ENCODE measurements around the gene KRTAP22-1. TPM values are rescaled to one million over a fixed set of nuclear protein-coding genes. Genes with fewer than 3 reads are reported as not detected.

KRTAP22-1 gene
- total RNA-seq (2012; rRNA removed) (not detected in 2 replicates), polyA plus RNA-seq (2012; rRNA removed) (not detected in 2 replicates), Bru-seq, nascent RNA (not detected), BruChase-seq, experiment 1, labeled RNA remaining after a 6-hour chase (not detected), BruChase-seq, experiment 2, labeled RNA remaining after a 2-hour chase (not detected)
- polyA plus RNA-seq (2012; cell fraction: cytosol; rRNA removed): not detected in 2 replicates
- polyA plus RNA-seq (2012; cell fraction: nucleus; rRNA removed; ENCODE audit: low replicate concordance): not detected in 2 replicates
- long read RNA-seq: 0 reads

DNA sequence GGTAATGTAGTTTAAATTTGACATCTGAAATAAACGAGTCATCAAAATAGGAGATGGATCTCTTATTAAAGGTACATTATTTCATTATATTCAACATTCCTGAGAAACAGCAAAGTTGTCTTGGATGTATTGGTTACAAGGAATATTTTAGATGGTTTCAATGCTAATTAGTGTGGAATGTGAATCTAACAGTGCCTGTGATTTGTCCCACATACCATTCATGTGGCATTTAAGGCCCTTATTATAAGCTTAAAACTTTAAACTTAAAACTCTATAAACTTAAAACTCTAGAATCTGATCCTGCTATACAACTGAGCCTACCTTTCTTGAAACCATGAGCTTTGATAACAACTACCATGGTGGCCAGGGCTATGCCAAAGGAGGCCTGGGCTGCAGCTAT lies at the start of gene KRTAP22-1:
KRTAP22-1 (plus strand) TSS at position 301 of the 400 bp plus-strand sequence.
- dilution Hi-C loops (cut with HindIII; ENCODE audit: low sequenced_read_pairs, unreplicated experiment): no loop called here
- no peaks in the 10 kb centered on the region for H4K20me1 ChIP-seq (ENCODE audit: insufficient read depth, low read length)
- no peaks in the 10 kb centered on the region for H3K27me3 ChIP-seq (ENCODE audit: control insufficient read depth, insufficient read depth, low read length)
- H3K4me2 ChIP-seq (ENCODE audit: low read depth, low read length): no peak within 1 kb of the TSS
- no peaks in the 10 kb centered on the region for H3K79me1 ChIP-seq (ENCODE audit: low read depth in 1 of 2, low read length in 2 of 2)
- H3K4me1 ChIP-seq (ENCODE audit: control insufficient read depth, insufficient read depth, low read length): no peaks in the 10 kb centered on the region
- H2BK20ac ChIP-seq (ENCODE audit: low read depth, low read length): no peak within 1 kb of the TSS
- no peak within 1 kb of the TSS for H2BK120ac ChIP-seq (ENCODE audit: low read depth, low read length)
- no peak within 1 kb of the TSS for H3K23ac ChIP-seq (ENCODE audit: low read depth, low read length)
- H4K5ac ChIP-seq (ENCODE audit: low read depth, low read length): no peak within 1 kb of the TSS
- H3K9ac ChIP-seq (ENCODE audit: low read depth, low read length): no peak within 1 kb of the TSS
- H3K4ac ChIP-seq (ENCODE audit: low read depth, low read length): no peak within 1 kb of the TSS
- H4K91ac ChIP-seq (ENCODE audit: insufficient read depth, low read depth, low read length): no peak within 1 kb of the TSS
- H2AK9ac ChIP-seq (replicated peaks; ENCODE audit: low read depth, low read length, poor library complexity): no peak within 1 kb of the TSS
- ChIA-PET POLR2A (ENCODE audit: unreplicated experiment) (no interaction called here), CTCF (no interaction called here)
- ATAC-seq (ENCODE audit: low read depth): no peak
- H2BK5ac ChIP-seq (ENCODE audit: low read depth, low read length, poor library complexity, severe bottlenecking): no peak within 1 kb of the TSS
- H3K18ac ChIP-seq (ENCODE audit: low read depth, low read length): no peak within 1 kb of the TSS
- no peak within 1 kb of the TSS for H2BK15ac ChIP-seq (ENCODE audit: low read depth, low read length)
- no peak within 1 kb of the TSS for H2AFZ ChIP-seq (replicated peaks; ENCODE audit: low read length, poor library complexity)
- no peak within 1 kb of the TSS for H3K27ac ChIP-seq (ENCODE audit: insufficient read depth, low read length)
- H3K36me3 ChIP-seq (ENCODE audit: control insufficient read depth, insufficient read depth, low read length): no peaks in the 10 kb centered on the region
- H3K56ac ChIP-seq (ENCODE audit: extremely low read depth, insufficient read depth, low read length): no peak within 1 kb of the TSS
- no peak within 1 kb of the TSS for H2AK5ac ChIP-seq (ENCODE audit: low read depth, low read length)
- TF ChIP-seq CEBPB (IDR thresholded peaks at IDR 0.05; ENCODE audit: low read depth, low read length) (no peak), RFX5 (IDR thresholded peaks at IDR 0.05; ENCODE audit: low read depth, low read length) (no peak), MXI1 (IDR thresholded peaks at IDR 0.05; ENCODE audit: borderline replicate concordance, low read depth, low read length) (no peak), RCOR1 (IDR thresholded peaks at IDR 0.05; ENCODE audit: insufficient replicate concordance, low read length) (no peak), USF2 (IDR thresholded peaks at IDR 0.05; ENCODE audit: low read depth, low read length) (no peak), POLR2A (IDR thresholded peaks at IDR 0.05; ENCODE audit: low read depth, low read length) (no peak), MAZ (IDR thresholded peaks at IDR 0.05; ENCODE audit: borderline replicate concordance, low read depth, low read length) (no peak), CTCF (conservative IDR thresholded peaks at IDR 0.05; ENCODE audit: low read depth, low read length) (no peak), CHD1 (IDR thresholded peaks at IDR 0.05; ENCODE audit: low read depth, low read length) (no peak), MAFK (IDR thresholded peaks at IDR 0.05; ENCODE audit: low read depth, low read length) (no peak), SMC3 (IDR thresholded peaks at IDR 0.05; ENCODE audit: low read depth, low read length) (no peak), BHLHE40 (IDR thresholded peaks at IDR 0.05; ENCODE audit: low read depth, low read length) (no peak), FOS (IDR thresholded peaks at IDR 0.05; ENCODE audit: low read depth, low read length) (no peak), RAD21 (IDR thresholded peaks at IDR 0.05; ENCODE audit: low read length) (no peak), NFE2L2 (IDR thresholded peaks at IDR 0.05; ENCODE audit: low read depth, low read length) (no peak)
- TF ChIP-seq, protein P1, sequence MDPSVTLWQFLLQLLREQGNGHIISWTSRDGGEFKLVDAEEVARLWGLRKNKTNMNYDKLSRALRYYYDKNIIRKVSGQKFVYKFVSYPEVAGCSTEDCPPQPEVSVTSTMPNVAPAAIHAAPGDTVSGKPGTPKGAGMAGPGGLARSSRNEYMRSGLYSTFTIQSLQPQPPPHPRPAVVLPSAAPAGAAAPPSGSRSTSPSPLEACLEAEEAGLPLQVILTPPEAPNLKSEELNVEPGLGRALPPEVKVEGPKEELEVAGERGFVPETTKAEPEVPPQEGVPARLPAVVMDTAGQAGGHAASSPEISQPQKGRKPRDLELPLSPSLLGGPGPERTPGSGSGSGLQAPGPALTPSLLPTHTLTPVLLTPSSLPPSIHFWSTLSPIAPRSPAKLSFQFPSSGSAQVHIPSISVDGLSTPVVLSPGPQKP (IDR thresholded peaks at IDR 0.05; ENCODE audit: borderline replicate concordance, low read depth, low read length): no peak
- no TSS peak for BruUV-seq (replicated peaks)
- no CpG with 5 or more reads among the region's 1 CpG for WGBS, 2 experiments (ENCODE audit: extremely low coverage in 2 of 2, insufficient read length in 1 of 2)
- DNase-seq: no peak
- H3K9me1 ChIP-seq (ENCODE audit: insufficient read depth, low read length): no peaks in the 10 kb centered on the region
- peaks cover 14% of the 10 kb centered on the region for H3K9me3 ChIP-seq (ENCODE audit: control insufficient read depth, insufficient read depth, low read length)
- H3K14ac ChIP-seq (replicated peaks; ENCODE audit: low read depth, low read length): no peak within 1 kb of the TSS
- H3K4me3 ChIP-seq (ENCODE audit: insufficient read depth, low read depth, low read length): no peak within 1 kb of the TSS
- intact Hi-C loops (cut with micrococcal nuclease): no loop called here
- H4K8ac ChIP-seq (ENCODE audit: low read depth in 2 of 2, low read length in 2 of 2): no peak within 1 kb of the TSS
- in situ Hi-C loops (cut with MboI; ENCODE audit: low sequenced_read_pairs): no loop called here

Data from IMR-90 (cell line).